GM19240 (cell line): ENCODE measurements around the gene COPS8.

Source experiments
- DNase-seq: peaks from one replicate; pipeline ENCODE4 v3.0.0; 2011; ENCODE audit warnings: low spot score; ENCODE audit not compliant: insufficient read length

COPS8 gene

GRCh38 chr2:237085248-237086221, at the start of gene COPS8:
TSS of gene COPS8 (plus strand) at chr2:237085889. CDS start at chr2:237085965, 76 bp downstream.
- DNase-seq: peak; percentile 91

- no peak for DNase-seq
Observed at GRCh38 chr2:237039301-237040031, 46.2 kb upstream of the COPS8 start.

- DNase-seq: no peak
Observed at GRCh38 chr2:237041231-237041630, 44.5 kb upstream of the COPS8 start.

DNA sequence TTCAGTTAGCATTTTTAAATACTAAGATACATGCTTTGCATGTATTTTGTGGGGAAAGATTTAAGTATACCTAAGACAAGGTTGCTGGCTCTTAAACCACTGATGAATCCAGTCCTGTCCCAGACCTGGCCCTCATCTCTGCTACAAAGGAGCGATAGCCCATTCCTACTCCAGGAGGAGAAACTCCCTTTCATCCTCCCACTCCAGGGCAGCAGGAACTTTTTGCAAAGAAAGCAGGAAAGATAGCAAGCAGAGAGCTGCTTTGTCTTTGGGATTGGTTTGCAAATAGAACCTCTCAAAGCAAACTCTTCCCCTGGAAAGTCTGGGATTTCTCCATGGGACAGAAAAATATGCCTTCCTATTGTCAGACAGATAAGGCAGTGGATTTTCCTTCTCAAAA, 43.6 kb upstream of the COPS8 start:
- DNase-seq: no peak

DNA sequence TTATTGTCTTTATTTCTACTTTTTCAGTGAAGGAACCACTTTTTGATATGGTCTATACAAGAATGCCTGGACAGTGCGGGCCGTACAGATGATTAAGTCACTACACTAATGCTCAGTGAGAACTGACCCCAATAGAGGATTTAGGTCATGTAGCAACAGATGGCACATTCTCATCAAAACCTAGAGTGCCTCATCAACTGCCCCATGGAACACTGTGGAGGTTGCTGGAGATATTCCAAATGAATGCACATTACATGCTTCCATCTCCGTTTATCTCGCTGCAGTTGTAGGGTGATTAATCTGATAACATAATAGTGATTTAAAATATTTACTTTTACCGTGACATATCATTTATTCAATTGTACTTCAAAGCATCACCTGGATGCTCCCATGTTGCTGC, 41.8 kb upstream of the COPS8 start:
- no peak for DNase-seq

DNA sequence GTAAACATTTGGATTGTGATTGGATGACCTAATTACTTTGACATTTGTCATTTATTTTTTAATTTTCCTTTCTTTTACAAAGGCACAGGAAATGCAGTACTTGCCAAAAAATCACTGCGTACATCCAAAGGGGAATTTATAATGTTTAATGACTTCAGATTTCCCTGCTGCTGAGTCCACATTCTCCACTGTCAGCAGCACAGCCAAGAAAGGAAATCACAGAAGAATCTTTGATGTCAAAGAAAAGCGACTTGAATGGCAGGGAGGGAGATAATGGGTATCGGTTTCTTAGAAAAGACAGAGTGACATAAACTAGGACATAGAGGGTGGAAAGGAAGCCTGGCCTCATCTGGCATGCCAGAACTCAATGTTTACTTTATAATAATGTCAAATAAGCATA, 41.4 kb upstream of the COPS8 start:
- no peak for DNase-seq

DNA sequence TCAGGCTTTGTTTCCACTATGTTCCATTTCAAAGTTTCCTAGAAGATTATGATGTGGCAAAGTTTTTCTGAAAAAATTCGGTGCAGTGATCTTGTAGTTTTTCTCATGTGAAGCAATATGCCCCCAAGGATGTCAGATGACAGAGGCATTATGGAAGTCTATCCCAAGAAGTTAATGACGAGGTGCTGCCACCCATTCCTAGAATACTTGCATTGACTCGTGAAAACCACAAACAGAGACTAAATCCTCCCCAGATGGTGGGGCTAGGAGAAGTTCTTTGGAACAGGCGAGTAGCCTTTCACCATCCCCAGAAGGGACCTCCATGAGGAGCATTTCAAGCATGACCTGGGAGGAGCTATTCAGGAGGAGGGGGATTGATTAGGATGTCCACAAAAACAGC, 40.2 kb upstream of the COPS8 start:
- no peak for DNase-seq

DNA sequence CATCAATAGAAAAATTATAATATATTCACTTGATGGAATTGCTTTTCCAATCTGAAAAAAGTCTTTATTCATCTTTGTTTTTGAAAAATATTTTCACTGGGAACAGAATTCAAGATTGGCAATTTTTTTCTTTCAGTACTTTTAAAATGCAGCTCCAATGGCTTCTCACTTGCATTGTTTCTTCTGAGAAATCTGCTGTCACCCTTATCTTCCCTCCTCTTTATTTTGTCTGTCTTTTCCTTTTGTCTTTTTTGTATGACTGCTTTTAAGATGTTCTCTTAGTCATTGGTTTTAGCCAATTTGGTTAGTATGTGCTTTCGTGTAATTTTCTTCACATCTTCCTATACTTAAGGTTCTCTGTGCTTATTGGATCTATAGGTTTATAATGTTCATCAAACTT, 37.1 kb upstream of the COPS8 start:
- no peak for DNase-seq

DNA sequence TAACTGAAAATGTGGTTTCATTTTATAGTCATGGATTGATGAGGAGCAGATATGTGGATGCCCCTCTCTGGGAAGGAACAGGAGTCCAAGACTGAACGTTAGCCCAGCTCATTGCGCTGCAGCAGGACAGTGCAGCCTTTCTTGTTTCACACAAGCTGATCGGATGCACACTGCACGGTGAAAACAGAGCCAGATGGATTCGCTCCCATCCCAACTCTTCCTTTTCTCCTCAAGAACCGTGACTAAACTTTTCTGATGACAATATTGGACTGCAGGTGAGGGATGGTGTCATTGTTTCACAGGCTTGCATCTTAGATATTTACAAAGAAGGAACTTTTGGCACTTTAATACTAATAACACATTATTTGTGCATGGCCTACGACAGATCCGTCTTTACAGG, 33.8 kb upstream of the COPS8 start:
- no peak for DNase-seq

DNA sequence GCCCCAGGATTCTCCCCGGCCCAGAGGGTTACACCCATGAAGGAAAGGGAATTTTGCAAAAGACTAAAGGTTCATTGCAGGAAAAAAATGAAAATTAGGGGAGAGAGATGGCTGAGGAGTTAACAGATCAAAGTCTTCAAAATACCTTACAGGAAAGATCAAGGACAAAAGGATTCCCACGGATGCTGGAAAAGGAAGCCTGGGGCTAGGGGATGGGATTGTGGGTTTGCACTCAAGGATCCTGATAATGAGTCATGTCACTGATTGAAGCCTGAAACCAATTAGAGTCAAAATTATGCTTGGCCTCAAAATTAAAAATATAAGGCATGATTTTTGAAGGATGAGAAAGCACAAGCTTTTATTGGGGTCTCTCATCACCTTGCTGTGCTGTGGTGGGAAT, 32.6 kb upstream of the COPS8 start:
- no peak for DNase-seq

- DNase-seq: no peak
Observed at GRCh38 chr2:237055386-237056100, 30.1 kb upstream of the COPS8 start.

GRCh38 chr2:237056287-237056875, 29.3 kb upstream of the COPS8 start:
- DNase-seq: no peak

- DNase-seq: no peak
Observed at GRCh38 chr2:237057107-237057506, 28.6 kb upstream of the COPS8 start.

- DNase-seq: no peak
Observed at GRCh38 chr2:237057893-237058300, 27.8 kb upstream of the COPS8 start.

GRCh38 chr2:237058423-237058822, 27.3 kb upstream of the COPS8 start:
- DNase-seq: no peak

GRCh38 chr2:237059155-237059875, 26.4 kb upstream of the COPS8 start:
- DNase-seq: peak; percentile 22

DNA sequence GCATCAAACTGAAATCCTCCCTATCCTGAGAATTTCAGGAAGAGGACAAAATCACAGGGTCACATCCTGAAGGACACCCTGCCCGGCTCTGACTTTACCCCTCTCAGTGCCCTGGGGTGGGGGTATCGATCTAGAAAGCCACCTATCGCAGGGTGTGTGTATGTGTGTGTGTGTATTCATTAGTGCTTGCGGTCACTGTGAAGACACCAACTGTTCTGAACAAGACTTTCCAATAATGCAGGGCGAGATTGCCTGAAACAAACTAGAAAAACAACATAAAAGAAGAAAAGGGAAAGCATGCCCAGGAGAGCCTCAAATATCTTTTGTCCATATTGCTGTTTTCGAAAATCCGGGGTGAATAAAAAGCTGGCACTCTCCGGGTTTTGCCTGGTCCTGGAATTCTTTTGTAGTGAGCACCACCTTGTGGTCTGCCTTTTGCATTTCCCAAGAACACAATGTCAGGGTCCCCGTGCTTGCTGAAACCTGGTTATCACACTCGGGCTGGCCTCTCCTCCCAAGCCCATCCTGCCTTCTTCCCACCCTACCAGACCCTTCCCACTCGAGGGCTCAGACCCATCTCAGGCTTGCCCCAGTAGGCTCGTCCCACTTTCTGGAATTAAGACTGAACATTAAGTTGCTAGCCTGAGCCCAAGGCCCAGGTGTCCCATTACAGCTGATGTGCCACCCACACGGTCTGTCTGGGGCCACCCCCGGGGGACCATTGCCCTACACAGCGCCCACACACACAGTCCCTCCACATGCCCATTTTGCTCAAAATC, 25.0 kb upstream of the COPS8 start:
- no peak for DNase-seq

DNA sequence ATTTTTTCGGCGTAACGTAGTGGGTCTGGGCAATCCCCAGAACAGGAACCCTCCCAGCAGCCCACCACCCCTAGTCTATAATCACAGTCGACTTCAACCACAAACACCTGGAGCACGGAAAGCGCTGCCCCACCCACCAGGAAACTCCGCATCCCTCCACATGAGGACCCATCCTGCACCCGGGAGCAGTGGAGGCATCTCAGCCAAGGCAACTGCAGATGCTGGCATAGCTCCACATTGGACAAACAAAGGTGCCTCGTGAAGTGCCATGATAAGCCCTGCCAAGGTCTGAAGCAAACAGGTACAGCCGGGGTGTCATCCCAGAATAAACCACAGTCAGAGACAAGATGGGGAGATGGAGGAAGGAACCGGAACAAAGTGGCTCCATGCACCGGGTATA, 24.3 kb upstream of the COPS8 start:
- no peak for DNase-seq

DNA sequence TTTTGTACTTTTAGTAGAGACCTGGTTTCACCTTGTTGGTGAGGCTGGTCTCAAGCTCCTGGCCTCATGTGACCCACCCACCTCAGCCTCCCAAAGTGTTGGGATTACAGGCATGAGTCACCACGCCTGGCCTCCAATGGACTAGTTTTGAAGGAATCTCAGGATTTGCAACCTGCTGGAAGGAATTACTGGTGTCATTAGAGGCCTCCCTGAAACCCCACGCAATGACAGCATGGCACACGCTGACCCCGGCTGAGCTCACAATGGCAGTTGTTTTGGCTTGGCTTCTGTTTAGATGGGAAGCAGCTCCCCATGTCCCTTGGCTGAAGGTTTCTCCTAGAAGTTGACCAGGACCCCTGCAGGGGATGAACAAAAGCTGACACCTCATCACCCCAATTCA, 23.1 kb upstream of the COPS8 start:
- no peak for DNase-seq
